Spinal cord (tissue), 10 donors: Measurements from ENCODE around the gene GRK6. TPM values are rescaled to one million over a fixed set of nuclear protein-coding genes. Genes with fewer than 3 reads are reported as not detected.

Experiments used
- DNase-seq, 6 donors: peaks; one replicate each; pipeline versions ENCODE4 v3.0.0 to v3.0.0-alpha.2; 2013 to 2015; ENCODE audit warnings: low spot score in 6 of 6, low read depth in 4 of 6
- H3K27ac ChIP-seq: one replicate; pipeline ENCODE4 v1.5.1; 2013; ENCODE audit warnings: low read depth, low read length, control low read depth
- H3K27me3 ChIP-seq: one replicate; pipeline ENCODE4 v1.6.1; 2013; ENCODE audit warnings: low read length; ENCODE audit not compliant: control insufficient read depth, insufficient read depth
- H3K36me3 ChIP-seq: one replicate; pipeline ENCODE4 v1.6.1; 2013; ENCODE audit warnings: low read length; ENCODE audit not compliant: control insufficient read depth, insufficient read depth
- H3K4me1 ChIP-seq: one replicate; pipeline ENCODE4 v1.6.1; 2013; ENCODE audit warnings: low read length; ENCODE audit not compliant: control insufficient read depth, insufficient read depth
- H3K4me3 ChIP-seq: one replicate; pipeline ENCODE4 v1.5.1; 2013; ENCODE audit warnings: low read depth, low read length, control low read depth
- H3K9me3 ChIP-seq: one replicate; pipeline ENCODE4 v1.6.1; 2013; ENCODE audit warnings: low read length; ENCODE audit not compliant: control insufficient read depth, insufficient read depth
- WGBS: methylation state at CpG from one replicate; pipeline ENCODE4 v1.1.5; 2013; ENCODE audit warnings: missing lambda C conversion rate; ENCODE audit not compliant: insufficient coverage; 5-methylcytosine and 5-hydroxymethylcytosine counted together
- polyA plus RNA-seq, 2 donors: library from polyadenylated mRNA; unstranded; fragments of 120-200 nt; gene quantifications; one replicate each; pipeline ENCODE4 v1.2.1, GENCODE V29; 2013; ENCODE audit not compliant: insufficient read length in 2 of 2
- total RNA-seq, 2 donors: library from RNA; depleted of rRNA in 1 of 2; stranded (reverse); fragments of 120-200 nt in 1 of 2; fragments of >200 nt in 1 of 2; gene quantifications; one replicate each; pipeline versions ENCODE4 v1.2.3 to v1.2.4, GENCODE V29; 2013 to 2014
- donor health status: healthy.

The GRK6 gene
- total and polyA plus RNA-seq, 4 donors = 16.7 to 42.4 (median 32.2) TPM

- Histone ChIP-seq H3K27ac (no peak overlapping the region), H3K36me3 (peaks cover 4% of the 10 kb centered on the region), H3K4me1 (peaks cover 25% of the 10 kb centered on the region), H3K4me3 (no peak overlapping the region), H3K27me3 (no peaks in the 10 kb centered on the region), H3K9me3 (no peaks in the 10 kb centered on the region)
- no peak for DNase-seq
- WGBS = 100% methylated on average over 1 of the region's 2 CpGs
Measured at GRCh38 chr5:177423671-177424070, 2.8 kb upstream of the GRK6 start.

GRCh38 chr5:177425196-177425800 is 1.2 kb upstream of the GRK6 start:
- WGBS = 57% methylated on average over 11 of the region's 13 CpGs
- no peak for DNase-seq
- Histone ChIP-seq H3K9me3 (no peaks in the 10 kb centered on the region), H3K36me3 (peaks cover 11% of the 10 kb centered on the region), H3K27ac (peak overlapping the region; percentile 96), H3K4me1 (peaks cover 41% of the 10 kb centered on the region), H3K27me3 (no peaks in the 10 kb centered on the region), H3K4me3 (peak overlapping the region; percentile 78)

GRCh38 chr5:177425801-177426565 is 493 bp upstream of the GRK6 start:
- Histone ChIP-seq H3K4me3 (peak overlapping the region; percentile 78), H3K27me3 (no peaks in the 10 kb centered on the region), H3K27ac (peak overlapping the region; percentile 96), H3K36me3 (peaks cover 18% of the 10 kb centered on the region), H3K9me3 (no peaks in the 10 kb centered on the region), H3K4me1 (peaks cover 41% of the 10 kb centered on the region)
- under 1% methylated on average over 52 of the region's 52 CpGs for WGBS
- peak; percentile 100 for DNase-seq

GRCh38 chr5:177427211-177427822 is 841 bp downstream of the GRK6 start:
- H3K9me3 ChIP-seq = no peaks in the 10 kb centered on the region
- H3K4me1 ChIP-seq = peaks cover 48% of the 10 kb centered on the region
- H3K27ac ChIP-seq = no peak overlapping the region
- DNase-seq = peak in 1 of 6 donors; percentile 5
- H3K36me3 ChIP-seq = peaks cover 31% of the 10 kb centered on the region
- H3K4me3 ChIP-seq = peak overlapping the region; percentile 60
- no peaks in the 10 kb centered on the region for H3K27me3 ChIP-seq
- WGBS = 12% methylated on average over 11 of the region's 11 CpGs

- H3K4me3 ChIP-seq = no peak overlapping the region
- DNase-seq = no peak
- peaks cover 54% of the 10 kb centered on the region for H3K4me1 ChIP-seq
- no peak overlapping the region for H3K27ac ChIP-seq
- 85% methylated on average over 11 of the region's 11 CpGs for WGBS
- H3K27me3 ChIP-seq = no peaks in the 10 kb centered on the region
- peaks cover 38% of the 10 kb centered on the region for H3K36me3 ChIP-seq
- no peaks in the 10 kb centered on the region for H3K9me3 ChIP-seq
Measured at GRCh38 chr5:177427919-177428573, 1.6 kb downstream of the GRK6 start.

GRCh38 chr5:177428574-177429217 is 2.2 kb downstream of the GRK6 start:
- WGBS = 91% methylated on average over 5 of the region's 10 CpGs
- Histone ChIP-seq H3K4me1 (peaks cover 54% of the 10 kb centered on the region), H3K27me3 (no peaks in the 10 kb centered on the region), H3K9me3 (no peaks in the 10 kb centered on the region), H3K4me3 (no peak overlapping the region), H3K27ac (no peak overlapping the region), H3K36me3 (peaks cover 45% of the 10 kb centered on the region)
- DNase-seq = no peak

GRCh38 chr5:177429248-177430040 is 3.0 kb downstream of the GRK6 start:
- Histone ChIP-seq H3K27me3 (no peaks in the 10 kb centered on the region), H3K27ac (no peak overlapping the region), H3K4me1 (peaks cover 54% of the 10 kb centered on the region), H3K9me3 (no peaks in the 10 kb centered on the region), H3K36me3 (peaks cover 52% of the 10 kb centered on the region), H3K4me3 (no peak overlapping the region)
- DNase-seq = no peak
- WGBS = 89% methylated on average over 6 of the region's 6 CpGs

GRCh38 chr5:177430140-177430951 is 3.9 kb downstream of the GRK6 start:
- Histone ChIP-seq H3K9me3 (no peaks in the 10 kb centered on the region), H3K27me3 (no peaks in the 10 kb centered on the region), H3K4me1 (peaks cover 52% of the 10 kb centered on the region), H3K27ac (no peak overlapping the region), H3K36me3 (peaks cover 61% of the 10 kb centered on the region), H3K4me3 (no peak overlapping the region)
- 87% methylated on average over 26 of the region's 26 CpGs for WGBS
- no peak for DNase-seq
